ENCODE results near the gene BID. TPM values are rescaled to one million over a fixed set of nuclear protein-coding genes. Genes with fewer than 3 reads are reported as not detected.

The BID gene
- total and polyA plus RNA-seq, 10 of the 15 experiments (the other 5 are each of a cell fraction or from before 2014, with no cell fraction given) = 7.9 to 241 (median 136) TPM

- DNase-seq (ENCODE audit: low read depth, low spot score) (no peak), ATAC-seq (no peak), FAIRE-seq (peak; percentile 69)
- POLR2A ChIA-PET = interaction anchor here (8.5 kb wide), 1 partner anchor 24 kb away, joined by 85 read pairs; no protein-coding TSS in a partner anchor
- Histone ChIP-seq H3K79me2 (ENCODE audit: control insufficient read depth, insufficient read depth, low read length) (peaks cover 6% of the 10 kb centered on the region), H3K9me3 (replicated peaks; ENCODE audit: control insufficient read depth, insufficient read depth, low read length) (no peaks in the 10 kb centered on the region; the same call in 2 of the 3 replicates), H3K27ac (ENCODE audit: control insufficient read depth, insufficient read depth) (no peak overlapping the region; the same call in 1 of the 2 replicates), H4K20me1 (ENCODE audit: control insufficient read depth, insufficient read depth) (no peaks in the 10 kb centered on the region), H3K27me3 (replicated peaks in 1 of 2; ENCODE audit: control insufficient read depth in 2 of 2, insufficient read depth in 2 of 2, low read length in 1 of 2) (no peaks in the 10 kb centered on the region), H3K4me2 (ENCODE audit: control insufficient read depth, insufficient read depth) (no peak overlapping the region), H2AFZ (ENCODE audit: control insufficient read depth, low read depth, low read length) (no peak overlapping the region), H3K36me3 (ENCODE audit: control insufficient read depth in 2 of 2, insufficient read depth in 2 of 2, low read length in 1 of 2) (peaks cover 9% of the 10 kb centered on the region in 2 experiments; a peak in 3 of 4 replicates), H3K4me1 (ENCODE audit: control insufficient read depth, insufficient read depth, low read length) (peaks cover 42% of the 10 kb centered on the region), H3K4me3 (no peak overlapping the region), H3K9ac (ENCODE audit: control insufficient read depth, insufficient read depth, low read length) (no peak overlapping the region)
- RAD21 ChIA-PET (ENCODE audit: unreplicated experiment) = interaction anchor here (1.1 to 8.8 kb wide), 4 partner anchors 24 to 273 kb away, joined by 3 to 77 read pairs (median 5); no protein-coding TSS in a partner anchor
- SMC1A ChIA-PET (ENCODE audit: uncharacterized antibody, unreplicated experiment) = interaction anchor here (0.5 to 2.0 kb wide), 4 partner anchors 18 to 302 kb away, joined by 3 to 9 read pairs (median 4); no protein-coding TSS in a partner anchor
- 75% methylated on average over 2 of the region's 2 CpGs for WGBS (ENCODE audit: insufficient coverage, insufficient replicate concordance, low lambda C conversion rate, missing lambda C conversion rate)
- in situ Hi-C loops (cut with MboI) (loop anchor here (10.0 kb wide), 1 partner anchor 58 kb away; no protein-coding TSS in a partner anchor), intact Hi-C loops (cut with micrococcal nuclease; ENCODE audit: unreplicated experiment) (no loop called here)
- CTCF ChIA-PET = interaction anchor here (0.8 to 5.2 kb wide), 4 partner anchors 9 to 273 kb away, joined by 3 to 23 read pairs (median 4); partner anchors contain the start of gene BID
- no TSS peak for BruUV-seq (replicated peaks)
- TF ChIP-seq BCLAF1 (IDR thresholded peaks at IDR 0.05) (no peak), MTA2 (IDR thresholded peaks at IDR 0.05; ENCODE audit: low read depth) (no peak), NKRF (conservative IDR thresholded peaks at IDR 0.05) (no peak), ZBTB4 (CRISPR knock-in tag; IDR thresholded peaks at IDR 0.05) (no peak), JUND (IDR thresholded peaks at IDR 0.05; ENCODE audit: low read depth, low read length) (no peak), SREBF1 (IDR thresholded peaks at IDR 0.05; ENCODE audit: low read length) (no peak), HDAC6 (IDR thresholded peaks at IDR 0.05; ENCODE audit: unreplicated experiment) (no peak), RB1 (IDR thresholded peaks at IDR 0.05; ENCODE audit: borderline replicate concordance) (no peak), NR2C2 (IDR thresholded peaks at IDR 0.05; ENCODE audit: borderline replicate concordance, control insufficient read depth, insufficient read length, low read depth) (no peak), KAT2A (conservative IDR thresholded peaks at IDR 0.05; ENCODE audit: control insufficient read depth, low read depth, low read length) (no peak), TARDBP (IDR thresholded peaks at IDR 0.05; ENCODE audit: borderline replicate concordance) (no peak), KDM1A (IDR thresholded peaks at IDR 0.05; ENCODE audit: borderline replicate concordance) (no peak)
Observed at GRCh38 chr22:17802822-17803221, 28.6 kb upstream of the BID start.

All from GM12878 (cell line).